ENCODE data around the gene RGP1.

RGP1 gene

DNA sequence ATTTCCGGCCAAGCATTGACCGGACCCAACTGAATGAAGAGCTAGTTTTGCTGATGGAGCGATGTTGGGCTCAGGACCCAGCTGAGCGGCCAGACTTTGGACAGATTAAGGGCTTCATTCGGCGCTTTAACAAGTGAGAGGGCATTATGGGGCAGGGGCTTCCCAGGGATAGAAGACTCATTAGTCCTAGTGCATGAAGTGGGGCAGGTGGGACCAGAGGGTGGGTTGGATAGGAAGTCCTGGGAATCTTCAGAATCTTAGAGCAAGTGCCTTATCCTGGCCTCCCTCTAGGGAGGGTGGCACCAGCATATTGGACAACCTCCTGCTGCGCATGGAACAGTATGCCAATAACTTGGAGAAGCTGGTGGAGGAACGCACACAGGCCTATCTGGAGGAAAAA is 57.0 kb downstream of the RGP1 start:
- TF ChIP-seq TAF1 (IDR thresholded peaks at IDR 0.05; ENCODE audit: low read depth, low read length): no peak
- no peak for TF ChIP-seq POU2F2 (IDR thresholded peaks at IDR 0.05; ENCODE audit: low read depth, low read length)
- no peak for TF ChIP-seq POLR2AphosphoS5 (IDR thresholded peaks at IDR 0.05; ENCODE audit: low read depth, low read length)
- no peak for TF ChIP-seq SPI1 (IDR thresholded peaks at IDR 0.05; ENCODE audit: low read depth, low read length)
- TF ChIP-seq PAX5 (IDR thresholded peaks at IDR 0.05; ENCODE audit: insufficient read depth, low read length, severe bottlenecking): no peak
- no peak for TF ChIP-seq POLR2A (IDR thresholded peaks at IDR 0.05; ENCODE audit: low read depth, low read length)
- DNase-seq (ENCODE audit: insufficient read length, low spot score): no peak
- FAIRE-seq: no peak
